HG03469 (cell line): ENCODE measurements around the gene TOP3B.

Experiments used
- ATAC-seq: cut with Tn5 transposase; IDR thresholded peaks from one replicate; pipeline ENCODE4 v1.9.1; 2021; ENCODE audit warnings: mild to moderate bottlenecking, moderate library complexity, moderate number of reproducible peaks; ENCODE audit not compliant: unreplicated experiment

Gene TOP3B, protein sequence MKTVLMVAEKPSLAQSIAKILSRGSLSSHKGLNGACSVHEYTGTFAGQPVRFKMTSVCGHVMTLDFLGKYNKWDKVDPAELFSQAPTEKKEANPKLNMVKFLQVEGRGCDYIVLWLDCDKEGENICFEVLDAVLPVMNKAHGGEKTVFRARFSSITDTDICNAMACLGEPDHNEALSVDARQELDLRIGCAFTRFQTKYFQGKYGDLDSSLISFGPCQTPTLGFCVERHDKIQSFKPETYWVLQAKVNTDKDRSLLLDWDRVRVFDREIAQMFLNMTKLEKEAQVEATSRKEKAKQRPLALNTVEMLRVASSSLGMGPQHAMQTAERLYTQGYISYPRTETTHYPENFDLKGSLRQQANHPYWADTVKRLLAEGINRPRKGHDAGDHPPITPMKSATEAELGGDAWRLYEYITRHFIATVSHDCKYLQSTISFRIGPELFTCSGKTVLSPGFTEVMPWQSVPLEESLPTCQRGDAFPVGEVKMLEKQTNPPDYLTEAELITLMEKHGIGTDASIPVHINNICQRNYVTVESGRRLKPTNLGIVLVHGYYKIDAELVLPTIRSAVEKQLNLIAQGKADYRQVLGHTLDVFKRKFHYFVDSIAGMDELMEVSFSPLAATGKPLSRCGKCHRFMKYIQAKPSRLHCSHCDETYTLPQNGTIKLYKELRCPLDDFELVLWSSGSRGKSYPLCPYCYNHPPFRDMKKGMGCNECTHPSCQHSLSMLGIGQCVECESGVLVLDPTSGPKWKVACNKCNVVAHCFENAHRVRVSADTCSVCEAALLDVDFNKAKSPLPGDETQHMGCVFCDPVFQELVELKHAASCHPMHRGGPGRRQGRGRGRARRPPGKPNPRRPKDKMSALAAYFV

DNA sequence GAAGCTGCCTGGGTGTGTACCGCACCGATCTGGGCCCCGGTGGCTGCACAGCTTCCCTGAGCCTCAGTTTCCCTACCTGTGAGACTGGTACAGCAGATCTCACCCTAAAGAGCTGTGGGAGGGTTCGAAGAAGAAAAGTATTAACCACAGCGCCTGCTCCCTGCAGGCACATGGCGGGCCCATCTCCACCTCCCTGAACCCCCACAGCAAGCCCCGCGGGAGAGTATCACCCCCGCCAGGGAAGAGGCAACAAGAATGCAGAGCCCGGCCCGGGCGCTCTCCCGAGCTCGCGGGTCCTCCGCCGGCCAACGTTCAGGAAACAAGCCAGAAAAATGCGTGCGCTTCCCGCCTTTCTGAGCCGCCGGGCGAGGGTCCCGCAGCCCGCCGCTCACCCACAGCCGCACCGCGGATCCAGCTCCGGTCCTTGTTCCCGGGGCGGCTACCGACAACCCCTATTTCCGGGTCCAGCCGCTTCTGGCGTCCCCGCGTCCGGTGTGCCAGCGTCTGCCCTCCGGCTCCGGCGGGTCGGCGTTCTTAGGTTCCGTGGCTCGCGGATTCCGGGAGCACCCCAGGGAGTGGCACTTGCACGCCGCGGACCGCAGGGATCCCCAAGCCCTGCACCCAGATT, at the start of gene TOP3B:
TSS of gene TOP3B (minus strand) at position 450 of the 628 bp plus-strand sequence. CDS start 7,078 bp downstream, outside the sequence.
- no peak for ATAC-seq

DNA sequence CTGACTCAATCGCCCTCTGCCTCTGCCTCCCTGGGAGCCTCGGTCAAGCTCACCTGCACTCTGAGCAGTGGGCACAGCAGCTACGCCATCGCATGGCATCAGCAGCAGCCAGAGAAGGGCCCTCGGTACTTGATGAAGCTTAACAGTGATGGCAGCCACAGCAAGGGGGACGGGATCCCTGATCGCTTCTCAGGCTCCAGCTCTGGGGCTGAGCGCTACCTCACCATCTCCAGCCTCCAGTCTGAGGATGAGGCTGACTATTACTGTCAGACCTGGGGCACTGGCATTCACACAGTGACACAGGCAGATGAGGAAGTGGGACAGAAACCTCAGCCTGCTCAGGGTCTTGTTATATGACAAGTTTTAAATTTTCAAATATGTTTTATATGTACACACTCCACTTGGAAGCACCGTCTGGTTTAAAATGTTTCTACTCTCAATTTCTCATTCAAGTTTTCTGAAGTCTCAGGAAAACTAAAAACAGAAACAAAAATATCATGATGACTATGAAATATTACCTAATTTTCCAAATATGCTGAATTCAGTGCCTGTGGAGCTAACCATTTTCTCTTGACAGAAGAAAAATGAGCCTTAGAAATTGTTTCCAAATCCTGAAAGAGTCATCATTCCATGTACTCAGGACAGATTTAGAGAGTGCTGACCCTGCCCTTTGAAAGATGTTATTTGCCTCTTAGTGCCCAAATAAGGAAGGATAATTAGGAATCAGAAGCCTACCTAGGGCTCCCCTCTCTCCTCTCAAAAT, 48.8 kb upstream of the TOP3B start:
- ATAC-seq, result no peak

DNA sequence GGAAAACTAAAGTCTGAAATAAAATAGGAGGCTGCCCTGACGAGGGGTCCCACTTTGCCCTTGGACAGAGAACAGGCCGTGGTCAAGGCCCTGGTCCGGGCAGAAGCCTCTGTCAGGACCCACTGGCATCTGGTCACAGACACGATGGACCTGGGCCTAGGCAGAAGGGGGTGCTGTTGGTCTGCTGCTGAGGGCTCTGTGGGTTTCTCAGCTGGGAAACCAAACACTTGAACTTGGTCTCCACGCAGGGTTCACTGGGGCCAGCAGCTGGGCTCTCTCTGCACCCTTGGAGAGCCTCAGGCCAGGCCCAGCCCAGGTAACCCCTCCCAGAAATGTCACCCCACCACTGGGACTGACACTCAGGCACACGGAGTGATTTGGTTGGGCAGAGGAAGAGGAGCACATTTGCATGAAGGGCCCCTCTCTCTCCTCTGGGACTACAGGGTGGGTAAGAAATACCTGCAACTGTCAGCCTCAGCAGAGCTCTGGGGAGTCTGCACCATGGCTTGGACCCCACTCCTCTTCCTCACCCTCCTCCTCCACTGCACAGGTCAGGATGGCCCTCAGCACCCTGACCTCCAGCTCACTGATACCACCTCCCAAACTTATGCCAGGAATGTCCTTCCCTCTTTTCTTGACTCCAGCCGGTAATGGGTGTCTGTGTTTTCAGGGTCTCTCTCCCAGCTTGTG, 48.1 kb upstream of the TOP3B start:
- no peak for ATAC-seq

DNA sequence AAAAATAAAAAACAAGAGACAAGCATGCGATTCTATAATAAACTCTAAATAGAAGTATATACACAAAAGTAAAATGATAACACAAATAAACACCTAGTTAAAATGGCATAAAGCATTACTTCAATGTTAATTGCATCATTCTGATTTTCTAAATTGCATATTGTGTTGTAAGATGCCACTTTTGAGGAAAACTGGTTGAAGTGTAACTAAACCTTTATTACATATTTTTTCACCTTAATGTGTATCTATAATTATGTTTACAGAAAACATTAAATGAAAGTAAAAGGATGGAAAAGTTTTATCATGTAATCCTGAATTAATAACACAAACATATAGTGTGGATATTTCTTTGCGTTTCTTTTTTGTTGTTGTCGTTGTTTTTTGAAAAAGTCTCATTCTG, 45.4 kb upstream of the TOP3B start:
- ATAC-seq, result no peak

DNA sequence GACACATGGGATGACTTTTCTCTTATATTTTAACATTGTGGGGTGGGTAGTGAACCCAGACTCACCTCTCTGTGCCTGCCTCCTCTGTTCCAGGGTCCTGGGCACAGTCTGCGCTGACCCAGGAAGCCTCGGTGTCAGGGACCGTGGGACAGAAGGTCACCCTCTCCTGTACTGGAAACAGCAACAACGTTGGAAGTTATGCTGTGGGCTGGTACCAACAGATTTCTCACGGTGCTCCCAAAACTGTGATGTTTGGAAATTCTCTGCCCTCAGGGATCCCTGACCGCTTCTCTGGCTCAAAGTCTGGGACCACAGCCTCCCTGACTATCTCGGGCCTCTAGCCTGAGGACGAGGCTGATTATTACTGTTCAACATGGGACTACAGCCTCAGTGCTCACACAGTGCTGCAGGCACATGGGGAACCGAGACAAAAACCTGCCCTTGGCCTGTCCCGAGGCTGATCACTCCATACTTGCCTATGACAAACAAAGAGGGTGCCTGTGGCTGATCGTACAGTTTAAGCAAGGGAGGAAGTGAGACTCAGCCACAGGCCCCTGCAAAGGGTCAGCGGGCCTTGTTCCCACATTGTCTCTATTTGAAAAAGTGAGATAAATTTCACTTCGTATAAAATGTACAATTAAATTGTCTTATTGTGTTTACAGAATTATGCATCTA, 43.7 kb upstream of the TOP3B start:
- ATAC-seq, result no peak

DNA sequence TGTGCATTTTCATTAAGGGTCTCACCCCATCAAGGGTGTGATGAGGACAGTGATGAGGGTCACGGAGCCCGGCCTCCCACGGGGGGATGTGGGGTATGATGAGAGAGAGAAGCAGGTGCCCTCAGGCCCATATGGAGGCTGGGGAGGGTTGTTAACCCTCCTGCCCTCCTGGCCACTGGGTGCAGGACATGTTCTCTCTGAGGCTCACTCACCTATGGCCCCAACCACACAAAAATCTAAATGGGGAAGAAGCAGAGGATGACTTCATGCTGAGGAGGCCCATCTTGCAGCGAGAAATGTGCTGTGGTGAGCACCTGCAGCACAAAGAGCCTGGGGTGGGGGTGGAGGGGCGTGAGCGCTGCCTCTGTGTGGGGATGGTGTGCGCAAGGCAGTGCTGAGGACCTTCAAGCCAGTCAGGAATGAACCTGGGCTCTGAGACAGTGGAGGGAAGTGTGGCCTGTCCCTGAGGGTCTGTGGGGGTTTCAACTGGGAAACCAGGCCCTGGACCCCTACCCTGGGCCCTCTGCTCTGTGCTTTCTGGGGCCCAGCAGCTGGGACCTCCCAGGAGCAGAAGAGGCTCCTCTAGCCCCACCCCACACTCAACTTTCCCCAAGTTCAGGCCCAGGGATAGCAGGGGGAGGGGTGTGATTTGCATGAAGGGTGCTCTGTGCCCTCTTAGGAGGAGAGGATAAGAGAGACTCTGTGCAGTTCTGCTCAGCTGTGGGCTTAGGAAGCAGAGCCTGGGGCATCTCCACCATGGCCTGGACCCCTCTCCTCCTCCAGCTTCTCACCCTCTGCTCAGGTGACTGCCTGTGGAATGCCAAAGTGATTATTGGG, 43.0 kb upstream of the TOP3B start:
- no peak for ATAC-seq

DNA sequence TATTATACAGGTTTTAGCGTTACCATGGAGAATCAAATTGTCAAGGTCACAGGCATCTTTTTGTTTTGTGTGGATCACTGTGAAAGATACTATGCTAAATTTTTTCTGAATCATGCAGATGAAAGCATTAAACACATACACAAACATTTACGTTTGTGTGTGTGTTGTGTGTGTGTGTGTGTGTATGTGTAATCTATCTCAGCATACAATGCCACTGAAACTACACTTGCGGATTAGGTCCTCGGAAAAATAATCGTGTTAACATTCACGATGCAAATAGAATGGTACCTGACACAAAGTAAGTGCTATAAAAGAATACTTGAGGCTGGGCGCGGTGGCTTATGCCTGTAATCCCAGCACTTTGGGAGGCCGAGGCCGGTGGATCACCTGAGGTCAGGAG, 41.9 kb upstream of the TOP3B start:
- ATAC-seq, result no peak

DNA sequence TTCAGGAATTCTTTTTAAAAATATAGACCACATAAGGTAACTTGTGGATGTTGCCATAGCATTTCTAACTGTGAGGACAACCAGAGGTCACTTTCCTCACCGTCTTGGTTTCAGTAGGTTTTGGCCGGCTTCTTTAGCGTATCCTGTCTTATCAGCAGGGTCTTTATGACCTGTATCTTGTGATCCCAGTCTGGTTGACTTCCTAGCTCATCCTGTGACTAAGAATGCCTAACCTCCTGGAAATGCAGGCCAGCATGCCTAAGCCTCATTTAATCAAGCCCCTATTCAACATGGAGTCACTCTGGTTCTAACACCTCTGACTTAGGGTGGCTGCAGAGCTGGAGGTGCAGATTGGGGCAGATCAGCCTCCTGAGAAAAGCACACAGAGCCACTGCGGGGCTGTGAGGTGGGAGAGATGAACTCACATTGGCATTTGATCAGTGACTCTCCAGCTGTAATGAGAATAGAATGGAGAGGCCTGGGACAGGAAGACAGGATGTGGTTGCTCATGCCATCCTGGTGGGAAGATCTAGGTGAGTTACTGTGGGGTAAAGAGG, 41.1 kb upstream of the TOP3B start:
- ATAC-seq, result no peak

DNA sequence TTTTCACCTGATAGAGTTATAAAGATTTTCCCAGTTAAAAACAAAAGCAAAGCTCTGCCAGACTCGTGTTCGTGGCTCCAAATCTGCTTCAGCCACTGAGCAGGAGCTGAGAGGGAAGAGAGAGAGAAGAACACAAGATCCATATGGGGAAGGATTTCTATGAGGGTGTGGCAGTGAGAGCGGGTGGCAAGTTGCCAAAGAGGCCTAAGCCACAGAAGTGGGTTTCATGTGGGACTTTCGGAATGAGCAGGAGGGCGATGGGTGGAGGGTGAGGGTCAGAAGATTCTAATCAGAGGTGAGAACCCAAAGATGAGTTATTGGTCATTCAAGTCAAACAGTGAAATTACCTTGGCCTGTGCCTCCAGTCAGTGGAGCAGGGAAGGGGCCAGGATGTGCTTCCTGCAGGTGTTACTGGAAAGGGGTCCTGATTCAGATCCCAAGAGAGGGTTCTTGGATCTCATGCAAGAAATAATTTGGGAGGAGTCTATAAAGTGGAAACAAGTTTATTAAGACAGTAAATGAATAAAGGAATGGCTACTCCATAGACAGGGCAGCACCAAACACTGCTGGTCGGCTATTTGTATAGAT, 40.5 kb upstream of the TOP3B start:
- no peak for ATAC-seq

DNA sequence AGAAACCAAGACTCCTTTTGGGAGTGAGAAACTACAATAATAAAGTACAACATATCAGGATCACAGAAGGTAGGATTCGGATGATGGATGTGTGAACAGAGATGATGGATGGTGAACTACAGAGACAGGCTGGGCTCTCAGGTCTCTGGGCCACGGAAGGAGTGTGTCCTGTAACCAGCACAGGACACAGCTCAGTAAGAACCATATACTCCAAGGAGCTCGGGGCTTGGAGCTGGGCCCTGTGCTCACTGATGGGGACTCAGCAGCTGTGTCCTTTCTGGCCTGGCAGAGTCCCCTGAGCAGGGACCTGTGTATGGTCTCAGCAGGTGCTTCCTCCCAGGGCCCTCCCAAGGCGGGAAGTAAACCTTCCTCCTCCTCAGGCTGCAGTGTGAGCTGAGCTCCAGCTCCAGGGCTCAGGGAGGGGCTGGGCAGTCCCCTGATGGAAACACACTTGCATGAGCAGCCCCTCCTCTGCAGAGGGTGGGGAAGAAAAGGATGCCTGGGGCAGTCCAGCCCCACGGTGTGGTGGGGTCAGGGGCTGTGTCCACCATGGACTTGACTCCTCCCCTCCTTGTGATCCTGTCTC, 39.8 kb upstream of the TOP3B start:
- no peak for ATAC-seq

DNA sequence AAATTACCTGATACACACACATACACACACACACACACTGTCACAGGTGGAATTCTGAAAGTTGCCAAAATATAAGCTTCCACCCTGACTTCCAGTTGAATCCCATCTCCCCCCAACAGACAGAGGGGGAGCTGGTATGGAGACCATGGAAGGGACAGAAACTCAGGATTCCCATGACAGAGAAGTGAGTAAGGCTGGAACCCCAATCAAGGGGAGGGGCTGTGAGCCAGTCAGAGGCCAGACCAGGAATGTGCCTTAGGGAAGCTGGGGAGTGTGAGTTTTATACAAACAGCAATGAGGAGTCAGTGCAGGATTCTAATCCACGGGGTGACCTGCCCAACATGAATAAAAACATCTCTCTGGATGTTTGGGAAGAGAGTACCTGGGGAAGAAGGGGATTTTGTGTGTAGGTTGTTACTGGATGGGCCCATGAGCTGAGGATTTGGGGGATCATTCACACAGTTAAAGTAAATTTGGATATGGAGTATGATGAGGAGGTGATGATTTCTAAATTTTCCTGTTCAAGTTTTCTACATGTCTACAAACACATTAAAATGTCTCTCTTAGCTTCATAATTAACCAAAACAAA, 38.7 kb upstream of the TOP3B start:
- no peak for ATAC-seq

DNA sequence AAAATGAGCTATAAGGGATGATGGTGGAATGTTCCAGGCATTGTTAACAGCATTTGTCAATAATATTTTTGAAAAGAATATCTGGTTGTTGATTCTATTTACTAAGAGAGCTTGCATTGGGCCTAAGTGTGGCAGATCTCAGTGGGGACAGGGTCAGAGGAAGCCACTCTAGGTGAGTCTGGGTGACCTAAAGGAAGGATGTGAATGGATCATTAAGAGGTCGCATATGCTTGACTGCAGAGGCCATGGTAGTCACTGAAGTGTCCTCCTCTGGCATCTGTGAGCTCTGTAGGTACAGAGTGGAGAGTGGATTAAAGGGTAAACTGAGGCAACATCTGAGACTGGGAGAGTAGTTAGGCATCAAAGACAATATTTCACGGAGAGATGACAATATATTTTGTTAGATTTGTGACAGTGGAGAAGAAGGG, 37.9 kb upstream of the TOP3B start:
- no peak for ATAC-seq

DNA sequence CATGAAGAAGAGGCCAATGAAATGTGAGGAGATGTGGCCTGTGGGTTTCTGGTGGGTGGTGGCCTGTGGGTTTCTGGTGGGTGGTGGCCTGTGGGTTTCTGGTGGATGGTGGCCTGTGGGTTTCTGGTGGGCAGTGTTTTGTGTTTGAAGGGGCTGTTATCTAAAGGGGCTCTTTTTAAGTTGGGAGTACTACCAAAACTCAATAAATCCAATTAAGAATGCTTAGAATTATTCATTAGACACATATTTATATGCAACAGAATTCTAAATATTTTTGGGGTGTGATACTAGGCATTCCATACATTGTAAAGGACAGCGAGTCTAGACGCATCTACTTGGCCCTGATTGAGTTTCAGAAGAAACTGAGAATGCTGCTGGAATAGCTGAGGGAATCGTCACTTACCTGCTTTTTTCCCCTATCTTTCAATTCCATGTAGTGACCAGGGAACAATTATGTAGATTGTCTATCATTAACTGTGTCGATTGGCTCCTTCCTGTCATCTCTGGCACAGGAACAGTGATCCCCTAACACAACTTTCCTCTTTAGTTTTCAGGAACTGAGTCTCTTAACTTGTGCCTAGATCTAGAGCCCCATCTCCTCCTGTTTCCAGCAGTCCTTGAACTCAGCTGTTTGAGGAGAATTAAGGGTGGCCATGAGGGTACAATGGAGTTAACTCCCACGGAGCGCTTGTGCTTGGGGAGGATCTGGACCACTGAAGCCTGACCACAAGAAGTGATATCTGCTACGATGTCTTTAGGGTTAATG, 37.3 kb upstream of the TOP3B start:
- no peak for ATAC-seq

DNA sequence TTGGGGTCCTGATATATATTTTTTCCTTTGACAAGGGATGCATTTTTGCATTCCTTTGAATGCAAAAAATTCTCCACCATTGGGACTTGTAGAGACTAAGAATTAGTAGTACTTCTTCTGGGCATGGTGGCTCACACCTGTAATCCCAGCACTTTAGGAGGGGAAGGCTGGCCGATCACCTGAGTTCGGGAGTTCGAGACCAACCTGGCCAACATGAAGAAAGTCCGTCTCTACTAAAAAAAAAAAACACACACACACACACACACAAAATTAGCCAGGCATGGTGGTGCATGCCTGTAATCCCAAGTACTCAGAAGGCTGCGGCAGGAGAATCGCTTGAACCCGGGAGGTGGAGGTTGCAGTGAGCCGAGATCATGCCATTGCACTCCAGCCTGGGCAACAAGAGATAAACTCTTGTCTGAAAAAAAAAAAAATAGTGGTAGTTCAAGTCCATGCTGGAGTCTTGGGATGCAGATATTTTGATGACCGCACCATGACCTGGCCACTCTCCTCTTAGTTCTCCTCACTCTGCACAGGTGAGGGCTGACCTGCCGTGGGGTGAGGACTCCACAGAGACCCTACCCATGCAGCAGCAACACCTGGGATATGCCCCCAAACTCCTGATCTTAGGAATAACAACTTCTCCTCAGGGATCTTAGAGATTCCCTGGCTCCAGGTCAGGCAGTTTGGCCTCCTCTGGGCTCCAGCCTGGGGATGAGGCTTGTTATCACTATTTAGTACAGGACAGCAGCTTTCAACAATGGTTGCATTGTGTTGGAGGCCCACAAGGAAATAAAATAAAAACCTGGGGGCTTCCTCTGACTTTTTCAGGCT, 36.5 kb upstream of the TOP3B start:
- no peak for ATAC-seq

DNA sequence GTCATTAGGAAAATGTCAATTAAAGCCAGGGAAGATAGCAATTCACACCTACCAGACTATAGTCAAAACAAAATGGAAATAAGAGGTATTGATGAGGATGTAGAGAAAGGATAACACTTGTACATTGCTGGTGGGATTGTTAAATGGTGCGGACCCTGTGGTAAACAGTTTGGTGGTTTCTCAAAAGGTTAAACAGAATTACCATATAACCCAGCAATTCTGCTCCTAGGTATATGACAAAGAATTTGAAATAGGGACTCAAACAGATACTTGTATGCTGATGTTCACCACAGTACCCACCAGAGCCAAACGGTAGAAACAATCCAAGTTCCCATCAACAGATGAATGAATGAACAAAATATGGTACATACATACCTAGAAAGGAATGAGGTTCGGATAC, 33.0 kb upstream of the TOP3B start:
- ATAC-seq, result no peak

DNA sequence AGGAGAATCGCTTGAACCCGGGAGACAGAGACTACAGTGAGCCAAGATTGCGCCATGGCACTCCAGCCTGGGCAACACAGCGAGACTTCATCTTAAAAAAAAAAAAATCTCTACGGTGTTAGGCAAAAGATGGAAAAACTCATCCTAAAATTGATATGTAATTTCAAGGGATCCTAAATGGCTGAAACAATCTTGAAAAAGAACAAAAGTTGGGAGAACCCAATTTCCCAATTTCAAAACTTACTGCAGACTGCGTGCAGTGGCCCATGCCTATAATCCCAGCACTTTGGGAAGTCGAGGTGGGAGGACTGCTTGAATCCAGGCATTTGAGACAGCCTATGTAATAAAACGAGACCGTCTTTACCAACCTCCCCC, 31.7 kb upstream of the TOP3B start:
- no peak for ATAC-seq
